Fibroblast of skin of scalp (primary cell): ENCODE data around the gene KRTAP6-3.

Experiments used
- DNase-seq: peaks from one replicate; pipeline ENCODE4 v3.0.0-alpha.2; 2013

KRTAP6-3 gene

GRCh38 chr21:30625449-30626165, 33.4 kb downstream of the KRTAP6-3 start:
- DNase-seq, result no peak

GRCh38 chr21:30628109-30628508, 35.9 kb downstream of the KRTAP6-3 start:
- DNase-seq, result no peak

- no peak for DNase-seq
Measured at GRCh38 chr21:30629200-30629599, 37.0 kb downstream of the KRTAP6-3 start.

DNA sequence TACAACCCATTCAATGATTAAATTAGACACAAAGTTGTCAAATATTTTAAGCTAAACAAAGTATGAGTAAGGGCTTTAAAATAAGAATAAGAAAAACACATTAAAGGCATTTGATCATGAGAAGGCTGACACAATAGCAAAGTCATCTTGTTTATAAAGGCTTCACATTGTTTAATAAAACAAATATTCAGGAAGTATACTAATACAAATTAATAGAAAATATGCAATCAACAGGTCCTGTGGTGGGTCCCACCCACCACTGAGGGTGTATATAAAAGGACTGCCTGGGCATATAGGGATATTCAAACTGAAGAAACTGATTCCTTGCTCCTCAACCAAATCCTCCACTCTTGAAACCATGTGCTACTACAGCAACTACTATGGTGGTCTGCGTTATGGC, 42.7 kb downstream of the KRTAP6-3 start, which contains the start of gene KRTAP20-2:
Gene KRTAP20-2 (plus strand): TSS at position 301 of the 400 bp plus-strand sequence. CDS start 58 bp downstream, at position 359.
- DNase-seq, result no peak

DNA sequence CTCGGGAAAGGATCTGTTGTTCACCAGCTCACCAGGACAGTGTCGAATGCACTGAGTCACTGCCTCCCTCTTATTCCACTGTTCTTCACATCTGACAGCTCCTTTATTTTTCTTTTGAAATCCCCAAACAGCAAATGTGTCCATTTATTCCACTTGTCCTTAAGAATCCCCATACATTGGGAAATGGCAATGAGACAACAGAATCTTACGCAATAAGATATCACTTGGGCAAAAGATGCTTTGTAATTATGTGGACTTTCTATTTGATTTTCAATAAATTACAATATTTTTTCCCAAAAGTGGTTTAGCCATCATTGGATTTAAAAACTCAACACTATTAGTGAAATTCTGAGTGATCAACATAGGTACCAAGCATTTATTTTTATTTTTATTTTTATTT, 46.4 kb downstream of the KRTAP6-3 start:
- DNase-seq, result no peak

- DNase-seq, result no peak
Measured at GRCh38 chr21:30642564-30642963, 50.3 kb downstream of the KRTAP6-3 start, which contains the start of gene KRTAP20-3. Gene KRTAP20-3 (plus strand): TSS chr21:30642864.
